T-helper 17 cell (primary cell): ENCODE measurements around the gene TPP1. TPM values are rescaled to one million over a fixed set of nuclear protein-coding genes. Genes with fewer than 3 reads are reported as not detected.

Experiments used
- ATAC-seq: fragments of 150-1000 bp; cut with Tn5 transposase; 2 replicates; pipeline ENCODE4 v1.10.0; 2021; ENCODE audit warnings: mild to moderate bottlenecking, moderate library complexity
- DNase-seq, 3 donors: peaks; one replicate each; pipeline versions ENCODE4 v3.0.0 to v3.0.0-alpha.2; 2020 to 2021
- H3K9me3 ChIP-seq: one replicate; pipeline ENCODE4 v1.7.0; 2013; ENCODE audit warnings: low read length, mild to moderate bottlenecking; ENCODE audit not compliant: control insufficient read depth, poor library complexity, severe bottlenecking
- H3K27ac Mint-ChIP-seq: one replicate; pipeline ENCODE4 v1.8.0; 2022; ENCODE audit warnings: mild to moderate bottlenecking, moderate library complexity, mixed read lengths
- H3K27me3 Mint-ChIP-seq: one replicate; pipeline ENCODE4 v1.8.0; 2022; ENCODE audit warnings: mixed read lengths
- H3K36me3 Mint-ChIP-seq: one replicate; pipeline ENCODE4 v1.8.0; 2022; ENCODE audit warnings: low read depth, mixed read lengths
- H3K4me1 Mint-ChIP-seq: one replicate; pipeline ENCODE4 v1.8.0; 2022; ENCODE audit warnings: mild to moderate bottlenecking, mixed read lengths
- H3K4me3 Mint-ChIP-seq: one replicate; pipeline ENCODE4 v1.8.0; 2022; ENCODE audit warnings: mild to moderate bottlenecking, moderate library complexity, mixed read lengths
- total RNA-seq, 4 donors: library from RNA in 2 of 4; stranded (reverse) in 2 of 4; gene quantifications; one replicate each; pipeline ENCODE4 v1.2.3 and lab custom pipeline; 2022 to 2026

The TPP1 gene
- total RNA-seq, 2 donors from 2014 or later, result 77.1 to 84.6 TPM

DNA sequence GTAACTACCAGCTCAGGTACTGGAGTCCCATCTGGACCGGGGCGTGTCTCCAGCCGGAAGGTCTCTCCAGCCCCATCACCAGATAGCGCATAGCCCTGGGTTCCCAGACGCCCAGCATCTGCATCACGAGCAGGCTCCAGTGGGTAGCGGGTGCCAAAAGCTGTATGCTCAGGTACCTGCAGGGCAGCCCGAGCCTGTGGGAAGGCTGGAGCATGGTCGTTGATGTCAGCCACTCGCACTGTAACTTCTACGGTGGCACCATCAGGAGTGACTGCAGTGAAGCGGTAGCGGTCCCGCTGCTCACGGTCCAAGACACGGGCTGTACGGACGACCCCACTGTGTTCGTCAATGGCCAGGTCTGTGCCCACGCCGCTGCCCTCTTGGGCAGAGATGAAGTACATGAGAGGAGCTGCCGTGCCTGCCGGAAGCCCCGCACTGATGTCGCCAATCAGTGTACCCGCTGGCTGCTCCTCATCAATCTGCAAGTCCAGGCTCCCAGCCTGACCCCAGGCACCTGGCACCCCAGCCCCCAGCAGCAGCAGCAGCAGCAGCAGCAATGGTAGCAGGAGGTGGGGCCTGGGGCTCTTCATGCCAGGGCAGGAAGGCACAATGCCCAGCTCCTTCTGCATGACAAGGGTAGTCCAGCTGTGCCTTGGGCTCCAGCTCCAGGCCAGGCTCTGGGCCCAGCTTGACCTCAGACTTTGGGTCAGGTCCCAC lies 21.9 kb upstream of the TPP1 start:
- H3K9me3 ChIP-seq, result no peaks in the 10 kb centered on the region
- no peak overlapping the region for H3K4me3 Mint-ChIP-seq
- no peak for ATAC-seq
- peaks cover 4% of the 10 kb centered on the region for H3K4me1 Mint-ChIP-seq
- DNase-seq, result no peak
- H3K36me3 Mint-ChIP-seq, result no peaks in the 10 kb centered on the region
- H3K27ac Mint-ChIP-seq, result no peak overlapping the region
- H3K27me3 Mint-ChIP-seq, result no peaks in the 10 kb centered on the region

DNA sequence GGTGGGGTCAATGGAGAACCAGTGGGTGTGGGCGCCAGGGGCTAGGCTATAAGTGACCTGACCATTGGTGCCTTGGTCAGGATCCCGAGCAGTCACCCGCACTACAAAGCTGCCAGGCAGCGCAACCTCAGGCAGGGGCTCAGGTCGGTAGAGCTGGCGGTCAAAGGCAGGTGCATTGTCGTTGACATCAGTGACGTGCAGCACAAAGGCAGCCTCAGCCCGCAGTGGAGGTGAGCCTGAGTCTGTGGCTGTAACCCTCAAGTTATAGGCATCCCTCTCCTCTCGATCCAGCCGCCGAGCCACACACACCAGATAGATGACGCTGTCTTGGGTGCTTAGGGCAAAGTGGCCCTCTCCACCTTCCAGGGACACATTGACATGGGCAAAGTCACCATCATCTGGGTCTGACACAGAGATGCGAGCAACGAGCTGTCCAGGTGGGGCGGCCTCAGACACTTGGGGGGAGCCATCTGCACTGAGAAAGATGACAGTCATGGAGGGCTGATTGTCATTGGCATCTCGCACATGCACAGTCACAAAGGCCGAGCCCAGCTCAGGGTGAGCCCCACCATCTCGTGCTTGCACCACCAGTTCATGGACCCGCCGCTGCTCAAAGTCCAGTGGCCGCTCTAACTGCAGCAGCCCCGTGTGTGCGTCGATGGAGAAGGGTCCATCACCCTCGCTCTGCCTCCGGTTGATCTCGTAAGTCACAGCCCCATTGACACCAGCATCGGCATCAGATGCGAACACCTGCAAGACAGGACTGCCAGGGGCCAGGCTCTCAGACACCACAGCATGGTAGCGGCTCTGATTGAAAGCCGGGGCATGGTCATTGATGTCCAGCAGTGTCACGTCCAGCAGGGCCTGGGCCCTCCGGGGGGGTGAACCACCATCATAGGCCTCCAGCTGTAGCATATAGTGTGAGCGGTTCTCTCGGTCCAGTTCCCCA lies 21.1 kb upstream of the TPP1 start:
- no peaks in the 10 kb centered on the region for H3K36me3 Mint-ChIP-seq
- H3K4me3 Mint-ChIP-seq, result no peak overlapping the region
- H3K9me3 ChIP-seq, result no peaks in the 10 kb centered on the region
- H3K27me3 Mint-ChIP-seq, result no peaks in the 10 kb centered on the region
- peaks cover 4% of the 10 kb centered on the region for H3K4me1 Mint-ChIP-seq
- DNase-seq, result no peak
- no peak overlapping the region for H3K27ac Mint-ChIP-seq
- ATAC-seq, result no peak

DNA sequence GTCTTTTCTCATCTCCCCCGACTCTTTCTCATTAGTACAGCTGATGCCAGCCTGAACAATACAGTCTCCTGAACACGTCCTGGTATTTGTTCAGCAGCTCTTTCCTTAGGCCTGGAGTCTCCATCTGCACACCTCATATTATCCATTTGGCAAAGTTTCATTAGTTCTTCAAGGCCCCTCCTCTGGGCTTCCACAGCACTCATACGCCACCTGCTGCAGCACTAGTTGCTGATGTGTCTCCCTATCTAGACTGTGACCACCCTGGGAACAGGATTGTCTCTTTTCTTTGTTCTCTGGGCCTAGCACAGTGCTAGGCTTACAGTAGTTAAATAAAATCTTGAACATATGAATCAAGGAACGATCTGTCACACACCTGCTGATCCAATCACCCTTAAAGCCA lies 19.2 kb upstream of the TPP1 start:
- no peaks in the 10 kb centered on the region for H3K36me3 Mint-ChIP-seq
- H3K27me3 Mint-ChIP-seq, result no peaks in the 10 kb centered on the region
- H3K4me1 Mint-ChIP-seq, result peaks cover 4% of the 10 kb centered on the region
- ATAC-seq (no peak), DNase-seq (no peak)
- H3K9me3 ChIP-seq, result no peaks in the 10 kb centered on the region
- no peak overlapping the region for H3K27ac Mint-ChIP-seq
- no peak overlapping the region for H3K4me3 Mint-ChIP-seq

DNA sequence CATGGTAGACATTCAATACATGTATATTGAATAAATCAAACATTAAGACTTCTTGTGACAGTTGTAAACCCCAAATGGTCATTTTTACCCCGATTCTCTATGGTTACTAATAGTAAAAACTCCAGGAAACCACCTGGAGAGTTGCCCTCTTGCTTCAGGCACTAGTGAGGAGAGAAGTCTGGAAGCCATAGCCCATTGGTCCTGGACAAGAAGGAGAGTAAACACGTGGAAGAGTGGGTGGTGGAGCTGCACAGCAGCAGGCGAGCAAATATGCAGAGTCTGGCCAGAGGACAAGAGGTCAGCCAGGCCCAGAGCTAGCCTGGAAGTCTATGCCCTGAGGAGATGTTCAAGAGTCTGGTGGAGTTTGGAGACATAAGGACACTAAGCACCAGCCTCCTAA lies 18.6 kb upstream of the TPP1 start:
- Mint-ChIP-seq H3K4me3 (no peak overlapping the region), H3K36me3 (no peaks in the 10 kb centered on the region), H3K27ac (no peak overlapping the region), H3K27me3 (no peaks in the 10 kb centered on the region), H3K4me1 (peaks cover 4% of the 10 kb centered on the region)
- ATAC-seq, result no peak
- DNase-seq, result no peak
- H3K9me3 ChIP-seq, result no peaks in the 10 kb centered on the region

DNA sequence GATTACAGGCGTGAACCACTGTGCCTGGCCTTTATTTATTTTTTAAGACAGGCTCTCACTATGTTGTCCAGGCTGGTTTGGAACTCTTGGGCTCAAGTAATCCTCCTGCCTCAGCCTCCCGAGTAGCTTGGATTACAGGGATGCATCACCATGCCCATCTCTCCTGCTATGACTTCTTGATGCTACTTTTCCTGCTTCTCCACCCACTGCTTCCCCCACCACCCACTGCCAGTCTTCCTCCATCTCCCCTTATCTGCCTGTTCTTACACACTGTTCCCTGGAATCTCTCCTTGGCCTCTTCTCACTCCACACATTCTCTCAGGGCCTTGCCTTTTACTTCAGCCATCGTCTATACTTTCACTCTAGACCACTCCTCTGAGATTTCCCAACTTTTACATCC lies 17.3 kb upstream of the TPP1 start:
- Mint-ChIP-seq H3K27me3 (no peaks in the 10 kb centered on the region), H3K36me3 (no peaks in the 10 kb centered on the region), H3K4me1 (peaks cover 8% of the 10 kb centered on the region), H3K27ac (no peak overlapping the region), H3K4me3 (no peak overlapping the region)
- ATAC-seq (no peak), DNase-seq (no peak)
- no peaks in the 10 kb centered on the region for H3K9me3 ChIP-seq

DNA sequence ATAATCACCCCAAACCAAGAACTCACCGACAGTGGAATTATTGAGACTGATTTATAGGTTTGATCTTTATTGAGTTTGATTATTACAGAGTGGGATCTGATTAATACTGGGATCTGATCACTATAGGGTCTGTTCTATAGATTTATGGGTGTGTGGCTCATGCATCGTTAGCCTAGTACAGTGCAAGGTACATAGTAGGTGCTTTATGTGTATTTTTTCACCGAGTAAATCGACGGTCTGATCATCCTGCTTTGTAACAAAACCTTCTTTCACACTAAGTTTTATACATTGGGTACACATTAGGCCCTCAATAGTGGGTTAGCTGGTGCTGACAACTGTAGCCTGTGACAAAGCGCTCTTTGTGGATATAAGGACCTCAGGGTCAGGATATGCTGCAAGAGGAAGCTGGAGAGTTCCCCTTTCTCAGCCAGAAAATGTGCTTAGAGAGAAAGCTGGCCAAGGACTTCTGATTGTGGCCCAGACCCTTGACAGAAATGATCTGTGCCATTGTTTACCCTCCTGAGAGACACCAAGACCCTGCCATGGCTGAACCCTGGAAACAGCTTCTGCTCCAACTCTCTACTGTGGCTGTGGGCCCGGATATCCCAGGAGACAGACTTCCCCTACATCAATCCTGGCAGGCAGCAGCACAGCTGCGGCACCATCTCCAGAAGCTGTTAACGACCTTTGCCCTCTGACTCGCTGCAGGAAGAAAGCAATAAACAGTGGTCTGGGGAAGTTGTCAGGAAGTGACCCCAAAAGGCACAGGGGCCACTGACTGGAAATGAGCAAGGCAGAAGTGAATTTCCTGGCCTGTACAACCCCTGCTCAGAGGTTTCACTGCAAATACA lies 16.1 kb upstream of the TPP1 start:
- H3K4me1 Mint-ChIP-seq, result peaks cover 10% of the 10 kb centered on the region
- no peak overlapping the region for H3K4me3 Mint-ChIP-seq
- DNase-seq (no peak), ATAC-seq (no peak)
- H3K27me3 Mint-ChIP-seq, result no peaks in the 10 kb centered on the region
- no peaks in the 10 kb centered on the region for H3K9me3 ChIP-seq
- H3K27ac Mint-ChIP-seq, result no peak overlapping the region
- H3K36me3 Mint-ChIP-seq, result no peaks in the 10 kb centered on the region

DNA sequence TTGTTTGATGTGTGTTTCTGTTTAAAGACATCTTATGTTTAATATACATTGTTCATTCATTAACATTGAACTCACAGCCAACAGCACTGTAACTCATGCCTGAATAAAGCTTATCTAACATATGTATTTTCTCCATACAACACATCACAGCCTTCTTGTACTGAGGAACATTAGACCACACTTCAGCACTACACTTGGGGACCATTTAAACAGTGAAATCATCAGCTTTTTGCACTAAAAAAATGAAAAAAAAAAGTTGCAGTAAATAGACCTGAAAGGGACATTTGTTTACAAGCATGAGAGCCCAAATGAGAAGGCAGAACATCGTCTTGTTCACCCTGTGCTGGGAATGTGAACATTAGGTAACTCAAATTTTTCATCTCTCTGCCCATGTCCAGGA lies 15.3 kb upstream of the TPP1 start:
- Mint-ChIP-seq H3K27me3 (no peaks in the 10 kb centered on the region), H3K36me3 (no peaks in the 10 kb centered on the region), H3K4me1 (peaks cover 10% of the 10 kb centered on the region), H3K27ac (no peak overlapping the region), H3K4me3 (no peak overlapping the region)
- no peaks in the 10 kb centered on the region for H3K9me3 ChIP-seq
- no peak for ATAC-seq
- no peak for DNase-seq

DNA sequence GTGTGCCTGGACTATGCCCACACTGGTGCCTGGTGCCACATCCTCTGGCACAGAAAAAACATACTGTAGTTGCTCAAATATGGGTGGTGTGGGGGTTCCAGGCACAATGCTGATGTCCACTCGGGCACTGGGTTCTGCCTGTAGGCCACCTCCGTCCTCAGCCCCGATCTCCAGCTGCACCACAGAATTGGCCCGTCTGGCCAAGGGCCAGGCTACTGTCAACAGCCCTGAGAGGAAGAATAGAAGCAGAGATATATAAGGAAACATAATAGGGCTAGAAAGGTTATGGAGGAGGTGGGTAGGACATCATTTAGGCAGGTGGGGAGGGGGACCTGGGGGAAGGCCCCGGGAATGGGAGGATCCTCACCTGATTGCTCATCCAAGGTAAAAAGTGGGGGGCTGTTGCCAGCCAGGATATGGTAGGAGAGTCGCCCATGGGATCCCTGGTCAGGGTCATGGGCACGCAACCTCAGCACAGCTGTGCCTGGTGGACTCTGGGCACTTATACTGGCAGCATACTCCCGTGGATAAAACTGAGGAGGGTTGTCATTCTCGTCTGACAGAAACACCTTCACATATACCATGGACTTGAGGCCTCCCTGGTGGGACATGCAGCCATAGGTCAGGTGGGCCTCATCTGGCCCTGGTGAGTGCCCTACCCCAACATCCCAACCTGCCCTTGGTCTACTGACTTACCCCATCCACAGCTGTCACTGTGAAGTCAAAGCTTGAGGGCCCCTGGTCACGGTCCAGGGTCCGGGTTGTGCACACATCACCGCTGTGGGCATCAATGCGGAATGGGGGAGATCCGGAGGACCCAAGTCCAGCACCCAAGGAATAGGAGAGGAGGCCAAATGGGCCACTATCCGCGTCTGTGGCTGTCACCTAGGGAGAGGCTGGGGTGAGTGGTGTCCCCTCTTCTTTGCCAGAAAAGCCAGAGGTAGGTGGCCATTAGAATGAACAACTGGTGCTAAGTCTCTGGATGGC lies 14.5 kb upstream of the TPP1 start:
- no peak for ATAC-seq
- Mint-ChIP-seq H3K27me3 (no peaks in the 10 kb centered on the region), H3K36me3 (no peaks in the 10 kb centered on the region), H3K27ac (no peak overlapping the region), H3K4me1 (peaks cover 6% of the 10 kb centered on the region), H3K4me3 (no peak overlapping the region)
- no peak for DNase-seq
- no peaks in the 10 kb centered on the region for H3K9me3 ChIP-seq

DNA sequence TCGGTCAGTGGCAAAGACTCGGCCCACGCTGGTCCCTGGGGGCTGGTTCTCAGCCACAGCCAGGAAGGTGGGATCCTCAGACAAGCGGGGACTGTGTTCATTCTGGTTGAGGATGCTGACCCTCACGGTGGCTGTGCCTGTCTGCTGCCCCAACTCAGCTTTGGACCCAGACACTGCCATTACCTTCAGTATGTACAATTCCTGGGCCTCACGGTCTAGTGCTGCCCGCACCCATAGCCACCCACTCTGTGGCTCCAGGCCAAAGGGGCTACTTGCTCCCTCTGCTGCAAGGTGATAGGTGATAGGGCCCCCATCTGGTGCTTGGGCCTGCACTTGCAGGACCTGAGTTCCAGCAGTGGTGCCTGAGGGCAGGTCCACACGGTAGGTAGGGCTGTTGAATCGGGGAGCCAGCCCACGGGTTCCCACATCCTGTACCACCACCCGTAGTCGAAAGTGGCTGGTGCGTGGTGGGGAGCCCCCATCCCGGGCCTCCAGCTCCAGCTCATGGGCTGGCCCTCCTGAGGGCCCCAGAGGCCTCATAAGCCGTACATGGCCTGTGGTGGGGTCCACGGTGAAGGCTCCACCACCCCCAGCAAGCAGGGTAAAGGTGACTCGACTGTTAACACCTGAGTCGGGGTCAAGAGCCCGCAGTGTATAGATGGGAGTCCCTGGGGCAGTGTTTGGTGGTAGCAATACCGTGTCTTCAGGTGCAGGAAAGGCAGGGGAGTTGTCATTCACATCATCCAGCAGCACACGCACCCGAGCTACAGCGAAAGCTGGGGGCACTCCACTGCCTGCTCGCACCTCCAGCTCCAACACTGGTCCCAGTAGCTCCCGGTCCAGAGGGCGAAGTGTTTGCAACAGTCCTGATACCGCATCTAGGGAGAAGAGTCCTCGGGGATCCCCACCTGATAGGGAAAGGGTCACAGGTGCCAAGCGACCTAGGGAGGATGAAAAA lies 13.2 kb upstream of the TPP1 start:
- Mint-ChIP-seq H3K4me3 (no peak overlapping the region), H3K36me3 (peaks cover 4% of the 10 kb centered on the region), H3K27me3 (no peaks in the 10 kb centered on the region), H3K27ac (no peak overlapping the region), H3K4me1 (peaks cover 16% of the 10 kb centered on the region)
- H3K9me3 ChIP-seq, result no peaks in the 10 kb centered on the region
- ATAC-seq (no peak), DNase-seq (no peak)

DNA sequence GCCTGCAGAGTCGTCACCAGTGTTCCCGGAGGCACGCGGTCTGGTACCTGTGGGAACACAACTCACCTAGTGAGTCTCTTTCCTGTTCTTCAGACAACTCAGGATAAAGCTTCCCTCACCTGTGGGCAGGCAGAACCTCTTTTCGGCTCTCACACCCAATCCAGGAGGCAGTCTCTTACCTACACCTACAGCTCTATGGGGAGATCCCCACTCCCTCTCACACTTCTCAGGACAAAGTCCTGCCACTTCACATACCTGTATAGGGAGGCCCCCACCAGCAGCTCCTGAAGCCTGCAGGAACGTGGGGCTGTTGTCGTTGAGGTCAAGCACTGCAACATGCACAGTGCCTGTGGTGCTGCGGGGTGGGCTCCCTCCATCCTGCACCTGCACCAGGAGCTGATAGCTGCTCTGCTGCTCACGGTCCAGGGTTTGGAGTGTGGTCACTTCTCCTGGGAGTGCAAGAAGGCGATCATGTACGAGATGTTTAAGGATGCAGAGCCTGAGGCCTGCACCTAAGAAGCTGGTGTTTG lies 12.2 kb upstream of the TPP1 start:
- Mint-ChIP-seq H3K27me3 (no peaks in the 10 kb centered on the region), H3K36me3 (peaks cover 4% of the 10 kb centered on the region), H3K27ac (peak overlapping the region; percentile 29), H3K4me1 (peaks cover 18% of the 10 kb centered on the region), H3K4me3 (no peak overlapping the region)
- no peak for ATAC-seq
- no peaks in the 10 kb centered on the region for H3K9me3 ChIP-seq
- no peak for DNase-seq

DNA sequence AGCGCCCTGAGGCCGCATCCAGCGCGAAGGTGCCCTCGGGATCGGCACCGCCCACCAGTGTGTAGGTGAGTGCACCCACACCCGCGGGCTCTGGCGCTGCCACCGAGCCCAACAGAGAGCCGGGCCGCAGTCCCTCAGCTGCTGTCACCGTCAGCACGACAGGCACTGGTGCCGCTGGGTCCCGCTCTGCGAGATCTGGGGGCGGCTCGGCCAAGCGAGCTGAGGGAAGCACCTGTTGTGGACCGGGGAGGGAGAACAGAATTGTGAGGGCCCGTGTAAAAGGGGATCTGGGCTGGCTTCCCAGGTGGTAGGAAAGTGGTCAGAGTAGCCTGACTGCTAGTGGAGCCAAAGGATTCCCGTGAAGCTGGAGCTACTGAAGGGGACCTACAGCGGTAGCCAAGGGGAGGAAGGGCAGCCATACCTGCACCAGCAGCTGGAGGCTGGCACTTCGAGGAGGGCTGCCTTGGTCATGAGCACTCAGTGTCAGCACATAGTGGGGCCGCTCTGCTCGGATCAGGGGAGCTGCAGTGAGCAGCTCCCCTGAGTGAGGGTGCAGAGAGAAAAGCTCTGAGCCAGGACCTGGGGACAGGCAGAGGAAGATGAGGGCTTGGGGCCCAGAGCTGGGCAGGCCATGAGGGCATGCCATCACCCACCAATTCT lies 11.5 kb upstream of the TPP1 start:
- no peak overlapping the region for H3K4me3 Mint-ChIP-seq
- no peaks in the 10 kb centered on the region for H3K9me3 ChIP-seq
- no peaks in the 10 kb centered on the region for H3K27me3 Mint-ChIP-seq
- H3K4me1 Mint-ChIP-seq, result peaks cover 19% of the 10 kb centered on the region
- peaks cover 4% of the 10 kb centered on the region for H3K36me3 Mint-ChIP-seq
- no peak for ATAC-seq
- no peak for DNase-seq
- H3K27ac Mint-ChIP-seq, result peak overlapping the region; percentile 29
